Lower lobe of right lung (tissue), 2 donors: Measurements from ENCODE around the gene OPA3. TPM values are rescaled to one million over a fixed set of nuclear protein-coding genes. Genes with fewer than 3 reads are reported as not detected.

Source experiments
- ATAC-seq, 2 donors: fragments of 200-7000 bp; cut with Tn5 transposase; one replicate each; pipeline ENCODE4 v1.9.1; 2020 to 2022; ENCODE audit warnings: mild to moderate bottlenecking in 2 of 2, moderate library complexity in 2 of 2
- DNase-seq: peaks from one replicate; pipeline ENCODE4 v3.0.0-alpha.2; 2020
- H3K27ac ChIP-seq: fragments of 200-600 bp; one replicate; pipeline ENCODE4 v1.8.0; 2022
- H3K27me3 ChIP-seq: fragments of 200-600 bp; one replicate; pipeline ENCODE4 v1.8.0; 2022; ENCODE audit warnings: low read depth
- H3K36me3 ChIP-seq: fragments of 200-600 bp; one replicate; pipeline ENCODE4 v1.8.0; 2022; ENCODE audit warnings: mild to moderate bottlenecking
- H3K4me1 ChIP-seq: fragments of 200-600 bp; one replicate; pipeline ENCODE4 v1.8.0; 2022
- H3K4me3 ChIP-seq: fragments of 200-600 bp; one replicate; pipeline ENCODE4 v1.8.0; 2022; ENCODE audit warnings: mild to moderate bottlenecking
- H3K9me3 ChIP-seq: fragments of 200-600 bp; one replicate; pipeline ENCODE4 v1.8.0; 2022
- CTCF ChIP-seq: fragments of 200-600 bp; IDR thresholded peaks from one replicate; pipeline ENCODE4 v1.8.0; 2022; ENCODE audit warnings: antibody characterized with exemption, mild to moderate bottlenecking
- intact Hi-C: fragments of 100-400 bp; cut with DNase I; formaldehyde crosslinking; loops from one replicate; pipeline ENCODE4 v1.11.0; 2022
- total RNA-seq: library from RNA; stranded (reverse); fragmentation: NEBNext Ultra II Directional; extraction: Animal tissue kit (Norgen Biotek cat#: 25700); gene quantifications from one replicate; pipeline ENCODE4 v1.2.1, GENCODE V29; 2021
- donor health status: DM: no; HTN: yes; CAD: no; lungs with severe emphysema.

OPA3 gene
- total RNA-seq, 1 donor from 2014 or later, result 11.3 TPM

- Histone ChIP-seq H3K9me3 (no peaks in the 10 kb centered on the region), H3K36me3 (no peaks in the 10 kb centered on the region), H3K4me3 (no peak overlapping the region), H3K27me3 (no peaks in the 10 kb centered on the region), H3K4me1 (peaks cover 28% of the 10 kb centered on the region), H3K27ac (no peak overlapping the region)
- ATAC-seq (no peak), DNase-seq (no peak)
- intact Hi-C loops, result no loop called here
- no peak for TF ChIP-seq CTCF
Measured at GRCh38 chr19:45578861-45579260, 5.7 kb downstream of the OPA3 start.

- intact Hi-C loops, result no loop called here
- DNase-seq (no peak), ATAC-seq (peak; percentile 64 to 73)
- Histone ChIP-seq H3K27ac (peak overlapping the region; percentile 24), H3K9me3 (no peaks in the 10 kb centered on the region), H3K4me1 (peaks cover 18% of the 10 kb centered on the region), H3K4me3 (no peak overlapping the region), H3K36me3 (no peaks in the 10 kb centered on the region), H3K27me3 (no peaks in the 10 kb centered on the region)
- no peak for TF ChIP-seq CTCF
Measured at GRCh38 chr19:45577111-45577905, 7.3 kb downstream of the OPA3 start.

GRCh38 chr19:45576682-45577081 is 7.9 kb downstream of the OPA3 start:
- Histone ChIP-seq H3K36me3 (no peaks in the 10 kb centered on the region), H3K9me3 (no peaks in the 10 kb centered on the region), H3K27me3 (no peaks in the 10 kb centered on the region), H3K27ac (no peak overlapping the region), H3K4me1 (peaks cover 18% of the 10 kb centered on the region), H3K4me3 (no peak overlapping the region)
- TF ChIP-seq CTCF, result no peak
- ATAC-seq (peak in 1 of 2 donors; percentile 5), DNase-seq (no peak)
- intact Hi-C loops, result no loop called here

- Histone ChIP-seq H3K36me3 (no peaks in the 10 kb centered on the region), H3K4me1 (peaks cover 18% of the 10 kb centered on the region), H3K27me3 (no peaks in the 10 kb centered on the region), H3K4me3 (no peak overlapping the region), H3K27ac (no peak overlapping the region), H3K9me3 (no peaks in the 10 kb centered on the region)
- TF ChIP-seq CTCF, result no peak
- intact Hi-C loops, result no loop called here
- no peak for ATAC-seq
- no peak for DNase-seq
Measured at GRCh38 chr19:45575216-45575615, 9.4 kb downstream of the OPA3 start.

GRCh38 chr19:45574526-45574925 is 10.1 kb downstream of the OPA3 start:
- peaks cover 18% of the 10 kb centered on the region for H3K4me1 ChIP-seq
- intact Hi-C loops, result no loop called here

More at GRCh38 chr19:45574526-45574925, 10.1 kb downstream of the OPA3 start:
- Histone ChIP-seq H3K36me3 (no peaks in the 10 kb centered on the region), H3K27ac (no peak overlapping the region), H3K9me3 (no peaks in the 10 kb centered on the region), H3K4me3 (no peak overlapping the region), H3K27me3 (no peaks in the 10 kb centered on the region)
- no peak for TF ChIP-seq CTCF
- ATAC-seq (no peak), DNase-seq (no peak)
